Body of pancreas (tissue), 4 donors: Measurements from ENCODE around the gene ZMAT2. TPM values are rescaled to one million over a fixed set of nuclear protein-coding genes. Genes with fewer than 3 reads are reported as not detected.
A peak's percentile ranks its signal among the peaks of the same experiment; 100 is the strongest.
"Not testable (repeated sequence)": the region's sequence is repeated elsewhere in the genome, so short reads cannot be mapped to it uniquely, and the experiment has no call there.

Source experiments
- ATAC-seq: fragments of 150-250 bp; one replicate; pipeline ENCODE4 v1.9.1; 2016
- DNase-seq, 4 donors: peaks; one replicate each; pipeline ENCODE4 v3.0.0-alpha.2; 2019
- H3K27ac ChIP-seq, 4 donors: fragments of 200-600 bp; sonication (generic); 1 replicate in 3 of 4; 2 replicates in 1 of 4; pipeline versions ENCODE4 v1.5.1 to v1.6.1; 2016 to 2019; ENCODE audit warnings: mild to moderate bottlenecking in 1 of 4, mixed read lengths in 1 of 4, moderate library complexity in 1 of 4
- H3K27me3 ChIP-seq, 2 donors: fragments of 200-600 bp; sonication (generic); one replicate each; pipeline ENCODE4 v1.6.0; 2016; ENCODE audit warnings: mild to moderate bottlenecking in 1 of 2
- H3K36me3 ChIP-seq, 2 donors: fragments of 200-600 bp; sonication (generic); replicated peaks in 1 of 2; 2 replicates each; pipeline ENCODE4 v1.5.1; 2016; ENCODE audit warnings: low read depth in 2 of 2; ENCODE audit not compliant: insufficient read depth in 1 of 2
- H3K4me1 ChIP-seq: fragments of 200-600 bp; sonication (generic); one replicate; pipeline ENCODE4 v1.6.0; 2016
- H3K4me3 ChIP-seq, 2 donors: fragments of 200-600 bp; sonication (generic); 1 replicate in 1 of 2; 2 replicates in 1 of 2; pipeline ENCODE4 v1.5.1; 2016 to 2019
- H3K9me3 ChIP-seq, 3 donors: fragments of 200-600 bp; sonication (generic); 1 replicate in 2 of 3; 2 replicates in 1 of 3; pipeline ENCODE4 v1.5.1; 2016
- CTCF ChIP-seq, 7 experiments: fragments of 450-650 bp in 4 of 7; fragments of 200-600 bp in 3 of 7; sonication (generic) in 3 of 7; IDR thresholded peaks; one replicate each; pipeline ENCODE4 v1.5.1; 2016 to 2019; ENCODE audit warnings: antibody characterized with exemption in 7 of 7
- POLR2A ChIP-seq, 3 donors: fragments of 450-650 bp; IDR thresholded peaks; one replicate each; pipeline ENCODE4 v1.6.1; 2016; ENCODE audit warnings: antibody characterized with exemption in 3 of 3, mild to moderate bottlenecking in 2 of 3
- WGBS, 2 donors: methylation state at CpG; one replicate each; pipeline ENCODE4 v1.1.5; 2017; 5-methylcytosine and 5-hydroxymethylcytosine counted together
- intact Hi-C: fragments of 100-400 bp; cut with DNase I; formaldehyde crosslinking; loops from one replicate; pipeline ENCODE4 v1.15.1; 2023
- total RNA-seq, 2 donors: library from RNA; depleted of rRNA; stranded (reverse); fragments of >200 nt; gene quantifications; one replicate each; pipeline ENCODE4 v1.1.0, GENCODE V29; 2016

ZMAT2 gene
- total RNA-seq, 2 donors from 2014 or later = 16.1 to 27.0 TPM

GRCh38 chr5:140664359-140665119 lies 35.7 kb upstream of the ZMAT2 start, which contains the start of gene WDR55:
Gene WDR55, plus strand, starts transcription at chr5:140664904. Its CDS starts 9 bp downstream, at chr5:140664913.
- intact Hi-C loops = no loop called here
- peak; percentile 97 for ATAC-seq

GRCh38 chr5:140671035-140671434 lies 29.2 kb upstream of the ZMAT2 start:
- ATAC-seq, H3K27ac ChIP-seq, H3K9me3 ChIP-seq, H3K4me3 ChIP-seq, DNase-seq, intact Hi-C loops, H3K27me3 ChIP-seq: not testable (repeated sequence)
- 85 to 100% methylated on average over 2 of the region's 4 CpGs for WGBS, 2 donors
- Histone ChIP-seq H3K36me3 (peaks cover 0 to 25% of the 10 kb centered on the region in 2 donors), H3K4me1 (peaks cover 11% of the 10 kb centered on the region)

More at GRCh38 chr5:140664359-140665119, 35.7 kb upstream of the ZMAT2 start, which contains the start of gene WDR55:
- peak within 1 kb of the TSS; percentile 40 to 79 for H3K4me3 ChIP-seq
- peaks cover 7 to 23% of the 10 kb centered on the region in 2 donors for H3K36me3 ChIP-seq
- H3K9me3 ChIP-seq = no peaks in the 10 kb centered on the region
- 0 to 1% methylated on average over 29 to 54 of the region's 54 CpGs for WGBS, 2 donors
- TF ChIP-seq CTCF (IDR thresholded peaks at IDR 0.05) = no peak
- peak; percentile 62 to 89 (median 89) for TF ChIP-seq POLR2A (IDR thresholded peaks at IDR 0.05)
- peak within 1 kb of the TSS; percentile 82 to 99 (median 94) for H3K27ac ChIP-seq
- H3K4me1 ChIP-seq = peaks cover 31% of the 10 kb centered on the region
- peak; percentile 95 to 98 (median 98) for DNase-seq
- no peaks in the 10 kb centered on the region for H3K27me3 ChIP-seq

GRCh38 chr5:140671472-140672125 lies 28.6 kb upstream of the ZMAT2 start:
- intact Hi-C loops = no loop called here
- no peak overlapping the region for H3K4me3 ChIP-seq
- no peak overlapping the region for H3K27ac ChIP-seq
- no peak for TF ChIP-seq CTCF (IDR thresholded peaks at IDR 0.05)
- no peak for TF ChIP-seq POLR2A (IDR thresholded peaks at IDR 0.05)
- no peak for ATAC-seq
- H3K9me3 ChIP-seq = no peaks in the 10 kb centered on the region
- peaks cover 6% of the 10 kb centered on the region for H3K4me1 ChIP-seq
- H3K27me3 ChIP-seq = no peaks in the 10 kb centered on the region
- peaks cover 0 to 28% of the 10 kb centered on the region in 2 donors for H3K36me3 ChIP-seq
- no peak for DNase-seq
- 90 to 96% methylated on average over 1 to 4 of the region's 7 CpGs for WGBS, 2 donors

GRCh38 chr5:140672455-140673186 lies 27.6 kb upstream of the ZMAT2 start:
- DNase-seq = peak; percentile 22 to 64 (median 36)
- ATAC-seq = peak; percentile 17

More at GRCh38 chr5:140672455-140673186, 27.6 kb upstream of the ZMAT2 start:
- Histone ChIP-seq H3K9me3 (no peaks in the 10 kb centered on the region), H3K36me3 (peaks cover 0 to 36% of the 10 kb centered on the region in 2 donors), H3K4me1 (no peaks in the 10 kb centered on the region), H3K27ac (no peak overlapping the region), H3K4me3 (no peak overlapping the region), H3K27me3 (no peaks in the 10 kb centered on the region)
- TF ChIP-seq CTCF (IDR thresholded peaks at IDR 0.05) (no peak), POLR2A (IDR thresholded peaks at IDR 0.05) (no peak)
- 70 to 80% methylated on average over 15 to 55 of the region's 70 CpGs for WGBS, 2 donors
- intact Hi-C loops = no loop called here
